Common myeloid progenitor, CD34-positive (primary cell): Measurements from ENCODE around the gene FZD7.
A peak's percentile ranks its signal among the peaks of the same experiment; 100 is the strongest.

Source experiments
- CTCF ChIA-PET: fragments of 350-600 bp; sonication (Branson Sonifier 250); formaldehyde crosslinking; loops from one replicate; lab custom pipeline; 2021; ENCODE audit warnings: antibody characterized with exemption; lab: Charles Lee
- POLR2A ChIA-PET: fragments of 350-600 bp; sonication (Branson Sonifier 250); formaldehyde crosslinking; loops from one replicate; lab custom pipeline; 2021; ENCODE audit warnings: antibody characterized with exemption; lab: Charles Lee
- DNase-seq, 3 donors: peaks; one replicate each; pipeline versions ENCODE4 v3.0.0 to v3.0.0-alpha.2; 2013
- H3K27ac ChIP-seq, 2 experiments: 1 replicate in 1 of 2; 2 replicates in 1 of 2; pipeline ENCODE4 v1.7.0; 2013; ENCODE audit warnings: inconsistent platforms in 2 of 2, low read length in 2 of 2, mild to moderate bottlenecking in 2 of 2, low read depth in 1 of 2, moderate library complexity in 1 of 2; ENCODE audit not compliant: severe bottlenecking in 2 of 2, insufficient read depth in 1 of 2, poor library complexity in 1 of 2
- H3K27me3 ChIP-seq, 5 experiments: replicated peaks in 2 of 5; 1 replicate in 3 of 5; 2 replicates in 2 of 5; pipeline versions ENCODE4 v1.6.1 to v1.7.0; 2013; ENCODE audit warnings: low read length in 4 of 5, mild to moderate bottlenecking in 2 of 5, moderate library complexity in 2 of 5, inconsistent platforms in 1 of 5; ENCODE audit not compliant: insufficient read depth in 5 of 5, control insufficient read depth in 4 of 5
- H3K36me3 ChIP-seq, 4 experiments: 1 replicate in 2 of 4; 2 replicates in 2 of 4; pipeline versions ENCODE4 v1.6.1 to v1.7.0; 2013; ENCODE audit warnings: low read length in 3 of 4, control low read depth in 1 of 4, mild to moderate bottlenecking in 1 of 4; ENCODE audit not compliant: control insufficient read depth in 4 of 4, insufficient read depth in 4 of 4
- H3K4me1 ChIP-seq, 4 experiments: 1 replicate in 3 of 4; 2 replicates in 1 of 4; pipeline versions ENCODE4 v1.6.1 to v1.7.1; 2013; ENCODE audit warnings: low read length in 3 of 4, mild to moderate bottlenecking in 3 of 4, control low read depth in 1 of 4, inconsistent platforms in 1 of 4, moderate library complexity in 1 of 4; ENCODE audit not compliant: control insufficient read depth in 4 of 4, insufficient read depth in 4 of 4; ENCODE audit errors: control extremely low read depth in 1 of 4
- H3K4me3 ChIP-seq, 7 experiments: 1 replicate in 4 of 7; 2 replicates in 3 of 7; pipeline versions ENCODE4 v1.5.1 to v1.7.0; 2013; ENCODE audit warnings: mild to moderate bottlenecking in 7 of 7, low read length in 6 of 7, moderate library complexity in 6 of 7, inconsistent platforms in 2 of 7, low read depth in 2 of 7, control low read depth in 1 of 7; ENCODE audit not compliant: insufficient read depth in 4 of 7, control insufficient read depth in 1 of 7; ENCODE audit errors: extremely low read depth in 1 of 7
- H3K9me3 ChIP-seq, 5 experiments: 1 replicate in 4 of 5; 2 replicates in 1 of 5; pipeline versions ENCODE4 v1.6.1 to v1.7.1; 2013; ENCODE audit warnings: low read length in 4 of 5, mild to moderate bottlenecking in 2 of 5, inconsistent platforms in 1 of 5, low read depth in 1 of 5, moderate library complexity in 1 of 5; ENCODE audit not compliant: control insufficient read depth in 4 of 5, insufficient read depth in 2 of 5; ENCODE audit errors: control extremely low read depth in 1 of 5
- WGBS: methylation state at CpG from one replicate; pipeline ENCODE4 v1.1.5; 2013; ENCODE audit not compliant: insufficient coverage; 5-methylcytosine and 5-hydroxymethylcytosine counted together

The FZD7 gene

GRCh38 chr2:202030691-202031090 lies 3.0 kb upstream of the FZD7 start:
- H3K4me3 ChIP-seq: no peak overlapping the region
- POLR2A ChIA-PET: no interaction called here
- no peak for DNase-seq
- peaks cover 0 to 31% (median 27%) of the 10 kb centered on the region in 4 experiments for H3K4me1 ChIP-seq
- no peak overlapping the region for H3K27ac ChIP-seq
- peaks cover 0 to under 1% (median 0%) of the 10 kb centered on the region in 4 experiments for H3K36me3 ChIP-seq
- WGBS: 98% methylated on average over 4 of the region's 4 CpGs
- CTCF ChIA-PET: interaction anchor here (0.9 kb wide), 1 partner anchor 16 kb away, joined by 3 read pairs; no protein-coding TSS in a partner anchor
- H3K27me3 ChIP-seq: peaks cover 0 to 24% (median 22%) of the 10 kb centered on the region in 5 experiments
- H3K9me3 ChIP-seq: peaks cover 0 to 5% (median 0%) of the 10 kb centered on the region in 5 experiments

GRCh38 chr2:202031246-202031951 lies 2.3 kb upstream of the FZD7 start:
- POLR2A ChIA-PET: no interaction called here
- Histone ChIP-seq H3K4me1 (peaks cover 0 to 33% (median 29%) of the 10 kb centered on the region in 4 experiments), H3K36me3 (peaks cover 0 to 5% (median 0%) of the 10 kb centered on the region in 4 experiments), H3K27ac (no peak overlapping the region), H3K4me3 (peak overlapping the region in 2 of 7 experiments; percentile 77 to 94), H3K27me3 (peaks cover 0 to 30% (median 22%) of the 10 kb centered on the region in 5 experiments), H3K9me3 (peaks cover 0 to 8% (median 0%) of the 10 kb centered on the region in 5 experiments)
- 80% methylated on average over 1 of the region's 4 CpGs for WGBS
- DNase-seq: no peak
- CTCF ChIA-PET: interaction anchor here (0.8 to 0.9 kb wide), 3 partner anchors 10 to 171 kb away, joined by 3 read pairs; no protein-coding TSS in a partner anchor

- H3K4me1 ChIP-seq: peaks cover 0 to 33% (median 30%) of the 10 kb centered on the region in 4 experiments
Measured at GRCh38 chr2:202032846-202033316, 774 bp upstream of the FZD7 start.

GRCh38 chr2:202034249-202035088 lies 814 bp downstream of the FZD7 start:
- WGBS: under 1% methylated on average over 96 of the region's 105 CpGs
- H3K4me1 ChIP-seq: peaks cover 0 to 33% (median 30%) of the 10 kb centered on the region in 4 experiments
- H3K9me3 ChIP-seq: peaks cover 0 to 8% (median 0%) of the 10 kb centered on the region in 5 experiments
- H3K36me3 ChIP-seq: peaks cover 0 to 5% (median 0%) of the 10 kb centered on the region in 4 experiments
- ChIA-PET CTCF (interaction anchor here (1.7 kb wide), 1 partner anchor 20 kb away, joined by 3 read pairs; no protein-coding TSS in a partner anchor), POLR2A (no interaction called here)
- peaks cover 0 to 35% (median 23%) of the 10 kb centered on the region in 5 experiments for H3K27me3 ChIP-seq
- H3K4me3 ChIP-seq: peak overlapping the region; percentile 58 to 79 (median 69)
- H3K27ac ChIP-seq: peak overlapping the region in 1 of 2 experiments; percentile 34
- peak; percentile 37 to 62 (median 52) for DNase-seq

More at GRCh38 chr2:202032846-202033316, 774 bp upstream of the FZD7 start:
- WGBS: 1% methylated on average over 25 of the region's 42 CpGs
- CTCF ChIA-PET: no interaction called here
- Histone ChIP-seq H3K4me3 (peak overlapping the region; percentile 72 to 94 (median 80)), H3K36me3 (peaks cover 0 to 5% (median 0%) of the 10 kb centered on the region in 4 experiments), H3K27ac (peak overlapping the region; percentile 4 to 61), H3K27me3 (peaks cover 0 to 35% (median 27%) of the 10 kb centered on the region in 5 experiments), H3K9me3 (peaks cover 0 to 8% (median 0%) of the 10 kb centered on the region in 5 experiments)
- POLR2A ChIA-PET: interaction anchor here (0.6 kb wide), 1 partner anchor 163 kb away, joined by 5 read pairs; no protein-coding TSS in a partner anchor
- peak; percentile 57 to 90 (median 81) for DNase-seq

GRCh38 chr2:202035089-202035940 lies 1.7 kb downstream of the FZD7 start:
- Histone ChIP-seq H3K27ac (no peak overlapping the region), H3K4me3 (peak overlapping the region; percentile 58 to 79 (median 69)), H3K36me3 (peaks cover 0 to 5% (median 0%) of the 10 kb centered on the region in 4 experiments), H3K27me3 (peaks cover 0 to 35% (median 25%) of the 10 kb centered on the region in 5 experiments), H3K9me3 (peaks cover 0 to 8% (median 0%) of the 10 kb centered on the region in 5 experiments), H3K4me1 (peaks cover 0 to 33% (median 30%) of the 10 kb centered on the region in 4 experiments)
- peak; percentile 49 to 68 (median 59) for DNase-seq
- CTCF ChIA-PET: interaction anchor here (1.7 kb wide), 1 partner anchor 19 kb away, joined by 3 read pairs; no protein-coding TSS in a partner anchor
- WGBS: 30% methylated on average over 57 of the region's 78 CpGs
- POLR2A ChIA-PET: no interaction called here

- Histone ChIP-seq H3K36me3 (peaks cover 0 to 5% (median 0%) of the 10 kb centered on the region in 4 experiments), H3K27me3 (peaks cover 0 to 35% (median 27%) of the 10 kb centered on the region in 5 experiments), H3K9me3 (peaks cover 0 to 8% (median 0%) of the 10 kb centered on the region in 5 experiments), H3K4me3 (no peak overlapping the region), H3K27ac (no peak overlapping the region), H3K4me1 (peaks cover 0 to 33% (median 30%) of the 10 kb centered on the region in 4 experiments)
- ChIA-PET CTCF (interaction anchor here (1.2 to 1.7 kb wide), 2 partner anchors 19 to 23 kb away, joined by 3 read pairs; no protein-coding TSS in a partner anchor), POLR2A (no interaction called here)
- 90% methylated on average over 30 of the region's 32 CpGs for WGBS
- no peak for DNase-seq
Measured at GRCh38 chr2:202035941-202036372, 2.3 kb downstream of the FZD7 start.
